HL-60 (cell line): ENCODE measurements around the gene TFPT.
"Not testable (repeated sequence)": the region's sequence is repeated elsewhere in the genome, so short reads cannot be mapped to it uniquely, and the experiment has no call there.

Experiments used
- CTCF ChIP-seq: IDR thresholded peaks from one replicate; pipeline ENCODE4 v1.5.1; 2011; ENCODE audit warnings: low read length, control low read depth, inconsistent platforms; ENCODE audit not compliant: insufficient read depth
- GABPA ChIP-seq: IDR thresholded peaks from 2 replicates; pipeline ENCODE4 v1.6.1; 2012; ENCODE audit warnings: low read depth
- POLR2AphosphoS5 ChIP-seq: IDR thresholded peaks from 2 replicates; pipeline ENCODE4 v1.6.1; 2012; ENCODE audit warnings: low read depth
- REST ChIP-seq: IDR thresholded peaks from 2 replicates; pipeline ENCODE4 v1.6.1; 2012; ENCODE audit warnings: low read depth; ENCODE audit not compliant: insufficient replicate concordance

- TF ChIP-seq CTCF, POLR2AphosphoS5, GABPA, REST: not testable (repeated sequence)
Measured at GRCh38 chr19:54095859-54096616, 19.4 kb downstream of the TFPT start.
